Nephron (organoid): ENCODE data around the gene BUB3.

Experiments used
- H3K27ac Mint-ChIP-seq, 3 experiments: 2 replicates each; pipeline ENCODE4 v1.8.0; 2020; ENCODE audit warnings: mixed read lengths in 3 of 3, mild to moderate bottlenecking in 2 of 3, moderate library complexity in 1 of 3
- H3K27me3 Mint-ChIP-seq: 2 replicates; pipeline ENCODE4 v1.8.0; 2021; ENCODE audit warnings: low read depth, mild to moderate bottlenecking, moderate library complexity, mixed read lengths
- H3K36me3 Mint-ChIP-seq: 2 replicates; pipeline ENCODE4 v1.8.0; 2020; ENCODE audit warnings: low read depth, mixed read lengths
- H3K4me1 Mint-ChIP-seq: 2 replicates; pipeline ENCODE4 v1.8.0; 2020; ENCODE audit warnings: mixed read lengths
- H3K4me3 Mint-ChIP-seq, 3 experiments: 2 replicates each; pipeline ENCODE4 v1.8.0; 2020; ENCODE audit warnings: mild to moderate bottlenecking in 3 of 3, mixed read lengths in 3 of 3, moderate library complexity in 2 of 3
- H3K9me3 Mint-ChIP-seq: 2 replicates; pipeline ENCODE4 v1.8.0; 2020; ENCODE audit warnings: mixed read lengths
- CTCF ChIP-seq, 3 experiments: fragments of 200-600 bp; sonication (generic); IDR thresholded peaks; one replicate each; pipeline ENCODE4 v1.5.0; 2021; ENCODE audit warnings: antibody characterized with exemption in 3 of 3; ENCODE audit not compliant: unreplicated experiment in 3 of 3

The BUB3 gene

DNA sequence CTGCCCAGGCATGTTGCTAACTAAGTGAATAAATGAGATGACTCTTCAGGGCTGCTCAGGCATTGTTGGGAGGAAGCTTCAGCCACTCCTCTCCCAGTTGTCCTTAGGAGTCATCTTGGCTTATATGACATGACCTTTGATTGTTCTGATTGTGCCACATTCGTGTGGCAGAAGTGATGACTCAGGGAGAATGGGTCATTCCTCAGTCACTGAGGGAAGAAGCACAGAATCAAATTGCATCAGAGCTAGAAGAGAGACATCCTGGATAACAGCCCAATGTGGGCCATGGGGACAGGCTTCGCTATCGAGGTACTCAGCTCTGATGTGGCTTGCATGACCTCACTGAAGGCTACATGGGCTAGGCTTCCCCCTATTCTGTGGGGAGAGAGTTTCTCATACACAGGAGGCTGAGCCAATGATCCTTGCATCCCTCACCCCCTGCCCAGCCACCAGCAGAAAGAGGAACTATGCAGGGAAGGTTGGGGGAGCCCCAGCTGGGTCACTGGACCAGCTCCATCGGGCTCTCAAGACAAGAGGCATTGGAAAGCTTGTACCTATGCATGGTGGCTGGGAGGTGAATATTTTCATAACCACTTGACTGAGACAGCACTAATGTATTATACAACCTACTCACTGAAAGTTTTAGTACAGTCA is 24.5 kb upstream of the BUB3 start:
- H3K36me3 Mint-ChIP-seq, result no peaks in the 10 kb centered on the region

GRCh38 chr10:123132576-123133477 is 21.4 kb upstream of the BUB3 start:
- no peaks in the 10 kb centered on the region for H3K9me3 Mint-ChIP-seq

More for the DNA sequence above, 24.5 kb upstream of the BUB3 start:
- Mint-ChIP-seq H3K27me3 (peaks cover 99% of the 10 kb centered on the region), H3K4me1 (peaks cover 19% of the 10 kb centered on the region), H3K4me3 (no peak overlapping the region), H3K9me3 (no peaks in the 10 kb centered on the region), H3K27ac (no peak overlapping the region)
- TF ChIP-seq CTCF (IDR thresholded peaks at IDR 0.05; ENCODE audit: unreplicated experiment in 3 of 3), result no peak

GRCh38 chr10:123133541-123134342 is 20.5 kb upstream of the BUB3 start:
- Mint-ChIP-seq H3K27ac (no peak overlapping the region), H3K36me3 (no peaks in the 10 kb centered on the region)

More at GRCh38 chr10:123132576-123133477, 21.4 kb upstream of the BUB3 start:
- H3K27ac Mint-ChIP-seq, result no peak overlapping the region
- peak; percentile 89 to 96 (median 89) for TF ChIP-seq CTCF (IDR thresholded peaks at IDR 0.05; ENCODE audit: unreplicated experiment in 3 of 3)
- peaks cover 28% of the 10 kb centered on the region for H3K4me1 Mint-ChIP-seq
- H3K27me3 Mint-ChIP-seq, result peaks cover 97% of the 10 kb centered on the region
- H3K36me3 Mint-ChIP-seq, result no peaks in the 10 kb centered on the region
- peak overlapping the region; percentile 59 to 69 (median 65) for H3K4me3 Mint-ChIP-seq

DNA sequence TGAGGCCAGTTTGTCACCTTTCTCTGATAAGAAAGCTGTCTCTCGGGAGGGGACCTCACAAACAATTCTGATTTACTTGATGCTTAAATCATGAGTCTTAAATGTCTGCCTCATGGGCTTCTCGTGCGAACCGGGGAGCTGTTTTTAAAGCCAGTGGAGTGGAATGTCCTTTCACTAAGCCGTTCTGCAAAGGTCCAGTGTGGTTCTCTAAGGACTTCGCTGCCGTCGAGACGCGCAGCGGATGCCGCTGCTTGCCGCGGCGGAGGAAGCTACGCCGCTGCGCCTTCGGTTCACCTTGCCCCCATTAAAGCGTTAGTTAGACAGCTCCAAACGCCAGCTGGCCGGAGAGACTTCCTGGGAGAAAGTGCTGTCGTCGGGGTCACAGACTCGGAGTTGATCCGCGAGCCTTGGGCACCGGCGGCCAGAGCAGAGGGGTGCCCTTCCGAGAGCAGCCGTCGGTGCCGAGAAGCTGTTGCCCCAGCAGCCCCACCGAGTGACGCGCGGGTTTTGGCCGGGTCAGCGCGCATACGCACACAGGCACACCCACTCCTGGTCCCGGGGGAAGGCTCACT is 19.8 kb upstream of the BUB3 start:
- Mint-ChIP-seq H3K27me3 (peaks cover 97% of the 10 kb centered on the region), H3K4me3 (peak overlapping the region; percentile 59 to 68 (median 61)), H3K27ac (no peak overlapping the region), H3K36me3 (no peaks in the 10 kb centered on the region), H3K9me3 (no peaks in the 10 kb centered on the region), H3K4me1 (peaks cover 40% of the 10 kb centered on the region)
- TF ChIP-seq CTCF (IDR thresholded peaks at IDR 0.05; ENCODE audit: unreplicated experiment in 3 of 3), result no peak

More at GRCh38 chr10:123133541-123134342, 20.5 kb upstream of the BUB3 start:
- Mint-ChIP-seq H3K9me3 (no peaks in the 10 kb centered on the region), H3K4me1 (peaks cover 33% of the 10 kb centered on the region), H3K4me3 (peak overlapping the region; percentile 59 to 68 (median 61)), H3K27me3 (peaks cover 97% of the 10 kb centered on the region)
- TF ChIP-seq CTCF (IDR thresholded peaks at IDR 0.05; ENCODE audit: unreplicated experiment in 3 of 3), result no peak

- peaks cover 43% of the 10 kb centered on the region for H3K4me1 Mint-ChIP-seq
Observed at GRCh38 chr10:123134915-123135414, 19.2 kb upstream of the BUB3 start.

More at GRCh38 chr10:123134915-123135414, 19.2 kb upstream of the BUB3 start:
- H3K36me3 Mint-ChIP-seq, result no peaks in the 10 kb centered on the region
- no peak overlapping the region for H3K27ac Mint-ChIP-seq
- no peak for TF ChIP-seq CTCF (IDR thresholded peaks at IDR 0.05; ENCODE audit: unreplicated experiment in 3 of 3)
- peak overlapping the region in 1 of 3 experiments; percentile 30 for H3K4me3 Mint-ChIP-seq
- H3K9me3 Mint-ChIP-seq, result no peaks in the 10 kb centered on the region
- peaks cover 97% of the 10 kb centered on the region for H3K27me3 Mint-ChIP-seq
